Body of pancreas (tissue), 4 donors: ENCODE results near the gene VWCE. TPM values are rescaled to one million over a fixed set of nuclear protein-coding genes. Genes with fewer than 3 reads are reported as not detected.

Experiments used
- ATAC-seq: fragments of 150-250 bp; one replicate; pipeline ENCODE4 v1.9.1; 2016
- DNase-seq, 4 donors: peaks; one replicate each; pipeline ENCODE4 v3.0.0-alpha.2; 2019
- H3K27ac ChIP-seq, 4 donors: fragments of 200-600 bp; sonication (generic); 1 replicate in 3 of 4; 2 replicates in 1 of 4; pipeline versions ENCODE4 v1.5.1 to v1.6.1; 2016 to 2019; ENCODE audit warnings: mild to moderate bottlenecking in 1 of 4, mixed read lengths in 1 of 4, moderate library complexity in 1 of 4
- H3K27me3 ChIP-seq, 2 donors: fragments of 200-600 bp; sonication (generic); one replicate each; pipeline ENCODE4 v1.6.0; 2016; ENCODE audit warnings: mild to moderate bottlenecking in 1 of 2
- H3K36me3 ChIP-seq, 2 donors: fragments of 200-600 bp; sonication (generic); replicated peaks in 1 of 2; 2 replicates each; pipeline ENCODE4 v1.5.1; 2016; ENCODE audit warnings: low read depth in 2 of 2; ENCODE audit not compliant: insufficient read depth in 1 of 2
- H3K4me1 ChIP-seq: fragments of 200-600 bp; sonication (generic); one replicate; pipeline ENCODE4 v1.6.0; 2016
- H3K4me3 ChIP-seq, 2 donors: fragments of 200-600 bp; sonication (generic); 1 replicate in 1 of 2; 2 replicates in 1 of 2; pipeline ENCODE4 v1.5.1; 2016 to 2019
- H3K9me3 ChIP-seq, 3 donors: fragments of 200-600 bp; sonication (generic); 1 replicate in 2 of 3; 2 replicates in 1 of 3; pipeline ENCODE4 v1.5.1; 2016
- POLR2A ChIP-seq, 3 donors: fragments of 450-650 bp; IDR thresholded peaks; one replicate each; pipeline ENCODE4 v1.6.1; 2016; ENCODE audit warnings: antibody characterized with exemption in 3 of 3, mild to moderate bottlenecking in 2 of 3
- WGBS, 2 donors: methylation state at CpG; one replicate each; pipeline ENCODE4 v1.1.5; 2017; 5-methylcytosine and 5-hydroxymethylcytosine counted together
- intact Hi-C: fragments of 100-400 bp; cut with DNase I; formaldehyde crosslinking; loops from one replicate; pipeline ENCODE4 v1.15.1; 2023
- total RNA-seq, 2 donors: library from RNA; depleted of rRNA; stranded (reverse); fragments of >200 nt; gene quantifications; one replicate each; pipeline ENCODE4 v1.1.0, GENCODE V29; 2016
- TF ChIP-seq, protein P1 (sequence below), 7 experiments: fragments of 450-650 bp in 4 of 7; fragments of 200-600 bp in 3 of 7; sonication (generic) in 3 of 7; IDR thresholded peaks; one replicate each; pipeline ENCODE4 v1.5.1; 2016 to 2019; ENCODE audit warnings: antibody characterized with exemption in 7 of 7

VWCE gene
- total RNA-seq, 2 donors from 2014 or later = 4.3 TPM; not detected in 1

DNA sequence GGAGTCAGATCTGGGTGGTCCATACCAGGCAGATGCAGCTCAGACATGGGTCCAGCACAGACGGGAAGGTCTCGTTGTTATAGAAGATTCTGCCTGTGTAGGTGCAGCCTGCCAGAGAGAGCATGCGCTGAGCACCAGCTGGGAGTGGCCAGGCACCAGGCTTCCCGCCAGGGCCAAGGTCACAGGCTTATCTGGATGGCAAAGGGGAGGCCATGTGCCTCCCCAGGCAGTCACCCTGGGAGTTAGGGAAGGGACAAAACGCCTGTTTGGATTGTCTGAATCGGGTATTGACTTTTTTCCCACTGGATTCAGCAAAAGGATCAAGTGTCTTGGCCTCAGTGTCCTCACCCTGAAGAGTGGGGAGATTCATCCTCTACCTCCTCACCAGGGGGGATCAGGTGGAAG is 27.7 kb downstream of the VWCE start:
- Histone ChIP-seq H3K27me3 (no peaks in the 10 kb centered on the region), H3K36me3 (no peaks in the 10 kb centered on the region), H3K9me3 (no peaks in the 10 kb centered on the region), H3K4me1 (peaks cover 6% of the 10 kb centered on the region), H3K27ac (no peak overlapping the region), H3K4me3 (no peak overlapping the region)
- 10 to 25% methylated on average over 2 to 6 of the region's 6 CpGs for WGBS, 2 donors
- no peak for ATAC-seq
- intact Hi-C loops = no loop called here
- DNase-seq = peak; percentile 18 to 48 (median 30)
- no peak for TF ChIP-seq POLR2A (IDR thresholded peaks at IDR 0.05)
- TF ChIP-seq, protein P1, sequence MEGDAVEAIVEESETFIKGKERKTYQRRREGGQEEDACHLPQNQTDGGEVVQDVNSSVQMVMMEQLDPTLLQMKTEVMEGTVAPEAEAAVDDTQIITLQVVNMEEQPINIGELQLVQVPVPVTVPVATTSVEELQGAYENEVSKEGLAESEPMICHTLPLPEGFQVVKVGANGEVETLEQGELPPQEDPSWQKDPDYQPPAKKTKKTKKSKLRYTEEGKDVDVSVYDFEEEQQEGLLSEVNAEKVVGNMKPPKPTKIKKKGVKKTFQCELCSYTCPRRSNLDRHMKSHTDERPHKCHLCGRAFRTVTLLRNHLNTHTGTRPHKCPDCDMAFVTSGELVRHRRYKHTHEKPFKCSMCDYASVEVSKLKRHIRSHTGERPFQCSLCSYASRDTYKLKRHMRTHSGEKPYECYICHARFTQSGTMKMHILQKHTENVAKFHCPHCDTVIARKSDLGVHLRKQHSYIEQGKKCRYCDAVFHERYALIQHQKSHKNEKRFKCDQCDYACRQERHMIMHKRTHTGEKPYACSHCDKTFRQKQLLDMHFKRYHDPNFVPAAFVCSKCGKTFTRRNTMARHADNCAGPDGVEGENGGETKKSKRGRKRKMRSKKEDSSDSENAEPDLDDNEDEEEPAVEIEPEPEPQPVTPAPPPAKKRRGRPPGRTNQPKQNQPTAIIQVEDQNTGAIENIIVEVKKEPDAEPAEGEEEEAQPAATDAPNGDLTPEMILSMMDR (IDR thresholded peaks at IDR 0.05) = no peak

DNA sequence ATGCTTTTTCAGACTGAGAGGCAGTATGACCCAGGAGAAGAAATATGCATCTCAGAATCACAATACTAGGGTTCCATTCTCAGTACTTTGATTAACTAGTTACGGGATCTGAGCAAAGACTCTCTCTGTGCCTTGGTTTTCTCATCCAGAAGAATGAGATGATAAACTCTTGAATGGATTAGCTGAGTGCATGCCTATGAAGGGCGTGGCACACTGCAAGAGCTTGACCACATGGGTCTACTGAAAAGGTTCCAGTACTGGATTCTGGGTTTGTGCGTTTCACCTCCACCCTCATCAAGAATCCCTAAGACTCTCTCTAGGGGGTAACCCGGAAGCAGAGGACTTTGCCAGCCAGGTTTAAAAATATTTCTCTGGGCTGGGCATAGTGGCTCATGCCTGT is 28.5 kb downstream of the VWCE start:
- intact Hi-C loops = no loop called here
- WGBS, 2 donors = 86 to 97% methylated on average over 3 to 4 of the region's 4 CpGs
- Histone ChIP-seq H3K4me3 (no peak overlapping the region), H3K27ac (no peak overlapping the region), H3K27me3 (no peaks in the 10 kb centered on the region), H3K4me1 (peaks cover 6% of the 10 kb centered on the region), H3K36me3 (no peaks in the 10 kb centered on the region), H3K9me3 (no peaks in the 10 kb centered on the region)
- TF ChIP-seq, protein P1 (IDR thresholded peaks at IDR 0.05) = no peak
- no peak for TF ChIP-seq POLR2A (IDR thresholded peaks at IDR 0.05)
- no peak for DNase-seq
- no peak for ATAC-seq

DNA sequence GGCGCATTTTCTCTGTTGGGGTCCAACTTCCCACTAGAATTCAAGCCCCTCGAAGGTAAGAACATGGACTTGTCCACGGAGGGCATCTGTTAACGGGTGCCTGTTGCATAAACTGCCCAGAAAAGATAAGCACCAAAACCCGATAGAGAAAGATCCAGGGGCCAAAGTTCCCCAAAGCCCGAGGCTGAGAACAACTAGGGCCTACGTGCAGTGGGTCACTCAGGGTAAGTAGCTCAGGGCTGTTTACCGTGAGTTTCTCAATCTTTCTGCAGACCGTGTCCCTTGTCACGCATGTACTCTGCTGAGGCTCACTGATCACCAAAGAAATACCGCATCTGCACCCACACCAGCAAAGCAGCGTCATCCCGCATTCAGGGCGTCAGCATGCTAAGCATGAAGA is 29.8 kb downstream of the VWCE start:
- Histone ChIP-seq H3K9me3 (no peaks in the 10 kb centered on the region), H3K4me3 (no peak overlapping the region), H3K27ac (no peak overlapping the region), H3K36me3 (no peaks in the 10 kb centered on the region), H3K27me3 (no peaks in the 10 kb centered on the region), H3K4me1 (peaks cover 6% of the 10 kb centered on the region)
- intact Hi-C loops = no loop called here
- DNase-seq (no peak), ATAC-seq (no peak)
- WGBS, 2 donors = 66 to 67% methylated on average over 14 of the region's 14 CpGs
- TF ChIP-seq, protein P1 (IDR thresholded peaks at IDR 0.05) = no peak
- no peak for TF ChIP-seq POLR2A (IDR thresholded peaks at IDR 0.05)

DNA sequence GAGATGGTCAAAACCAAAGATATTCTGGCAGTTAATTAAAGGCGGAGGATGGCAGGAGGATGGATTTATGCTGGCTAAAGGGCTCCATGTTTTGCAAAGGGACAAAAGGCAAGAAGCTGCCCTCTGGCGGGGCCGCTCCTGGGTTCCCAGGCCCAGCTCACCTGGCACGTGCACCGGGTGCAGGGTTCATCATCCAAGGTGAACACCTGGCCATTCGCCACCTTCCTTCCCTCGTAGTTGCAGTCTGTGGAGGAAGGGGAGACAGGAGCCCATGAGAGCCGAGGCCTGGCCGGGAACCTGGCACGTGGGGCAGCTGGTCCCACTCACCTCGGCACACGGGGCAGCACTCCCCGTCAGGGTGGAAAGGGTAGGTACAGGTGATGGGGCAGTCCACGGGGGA is 30.3 kb downstream of the VWCE start:
- intact Hi-C loops = no loop called here
- WGBS, 2 donors = 62 to 63% methylated on average over 6 to 14 of the region's 14 CpGs
- Histone ChIP-seq H3K27me3 (no peaks in the 10 kb centered on the region), H3K9me3 (no peaks in the 10 kb centered on the region), H3K36me3 (no peaks in the 10 kb centered on the region), H3K27ac (no peak overlapping the region), H3K4me3 (no peak overlapping the region), H3K4me1 (peaks cover 6% of the 10 kb centered on the region)
- DNase-seq (peak in 2 of 4 donors; percentile 19 to 33), ATAC-seq (no peak)
- no peak for TF ChIP-seq POLR2A (IDR thresholded peaks at IDR 0.05)
- TF ChIP-seq, protein P1 (IDR thresholded peaks at IDR 0.05) = no peak

DNA sequence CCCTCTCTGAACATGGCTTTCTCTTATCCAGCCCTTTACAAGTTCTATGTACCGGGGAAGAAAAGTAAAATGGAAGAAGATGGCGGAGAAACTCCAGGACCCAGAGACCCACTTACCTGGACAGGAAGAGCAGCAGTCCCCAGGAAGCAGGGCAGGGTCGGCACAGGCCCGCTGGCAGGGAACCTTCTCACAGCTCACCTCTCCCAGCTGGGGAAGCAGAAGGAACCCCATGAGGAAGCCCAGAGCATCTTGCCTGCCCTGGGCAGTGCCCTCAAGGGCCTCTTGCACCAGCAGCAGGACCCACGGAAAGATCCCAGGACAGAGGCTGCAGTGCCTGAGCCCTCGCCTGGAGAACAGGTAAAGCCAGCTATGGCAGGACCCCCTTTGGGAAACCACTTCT is 30.7 kb downstream of the VWCE start:
- no peaks in the 10 kb centered on the region for H3K36me3 ChIP-seq
- H3K27me3 ChIP-seq = no peaks in the 10 kb centered on the region
- ATAC-seq (no peak), DNase-seq (no peak)
- H3K9me3 ChIP-seq = no peaks in the 10 kb centered on the region
- H3K4me1 ChIP-seq = peaks cover 6% of the 10 kb centered on the region
- no peak overlapping the region for H3K4me3 ChIP-seq
- intact Hi-C loops = no loop called here
- H3K27ac ChIP-seq = no peak overlapping the region
- TF ChIP-seq, protein P1 (IDR thresholded peaks at IDR 0.05) = no peak
- TF ChIP-seq POLR2A (IDR thresholded peaks at IDR 0.05) = no peak
- 88 to 89% methylated on average over 6 of the region's 6 CpGs for WGBS, 2 donors
